IPS-NIHi7 (cell line): ENCODE measurements around the gene SLC28A1.
"Not testable (repeated sequence)": the region's sequence is repeated elsewhere in the genome, so short reads cannot be mapped to it uniquely, and the experiment has no call there.

Experiments used
- DNase-seq: peaks from one replicate; pipeline ENCODE4 v3.0.0; 2012; ENCODE audit warnings: mixed read lengths; ENCODE audit errors: extremely low spot score

The SLC28A1 gene

DNA sequence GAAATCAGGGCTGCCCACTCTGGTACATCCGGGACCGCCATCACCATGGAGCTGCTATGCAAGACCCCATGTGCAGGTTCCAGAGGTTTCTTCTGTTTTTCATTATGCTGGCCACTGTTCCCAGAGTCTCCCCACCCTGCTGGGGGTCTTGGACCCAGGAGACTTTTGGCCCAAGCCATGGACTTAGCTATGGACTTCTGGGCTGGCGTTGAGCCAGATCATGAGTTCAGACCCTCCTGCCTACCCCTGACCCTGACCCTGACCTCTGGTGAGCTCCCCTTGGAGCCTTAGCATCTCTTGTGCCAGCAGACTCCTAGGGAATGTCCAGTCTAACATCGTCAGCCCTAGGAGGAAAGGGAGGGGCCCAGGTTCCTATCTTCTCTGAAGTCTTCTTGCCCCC is 25.3 kb downstream of the SLC28A1 start:
- no peak for DNase-seq

DNA sequence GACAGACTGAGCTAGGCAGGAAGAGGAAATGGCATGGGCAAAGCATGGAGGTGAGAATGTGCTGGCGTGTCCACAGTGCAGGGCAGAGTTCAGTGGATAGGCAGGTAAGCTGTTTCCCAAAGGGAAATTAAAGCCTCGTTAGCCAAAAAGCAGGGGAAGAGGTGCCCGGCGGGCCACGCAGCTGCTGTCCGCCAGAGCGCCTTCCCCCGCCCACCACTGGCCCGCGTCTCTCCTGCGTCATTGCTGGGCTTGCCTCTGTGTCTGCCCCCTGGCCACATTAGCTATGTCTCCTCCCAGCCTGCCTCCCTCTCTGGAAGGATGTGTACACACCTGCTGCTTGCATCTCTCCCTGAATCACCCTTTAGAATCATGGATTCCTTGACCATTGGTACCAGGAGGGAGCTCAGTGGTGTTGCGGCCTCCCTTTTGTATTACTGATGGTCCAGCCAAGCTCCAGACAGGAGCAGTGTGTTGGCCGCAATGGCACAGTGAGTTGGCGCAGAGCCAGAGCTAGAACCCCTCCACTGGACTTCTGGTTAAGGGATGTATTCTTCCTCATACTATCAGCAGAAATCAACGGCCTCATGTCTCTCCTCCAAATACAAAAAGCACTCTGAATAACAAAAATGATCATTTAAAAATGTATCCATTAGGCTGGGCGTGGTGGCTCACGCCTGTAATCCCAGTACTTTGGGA is 26.6 kb downstream of the SLC28A1 start:
- no peak for DNase-seq

DNA sequence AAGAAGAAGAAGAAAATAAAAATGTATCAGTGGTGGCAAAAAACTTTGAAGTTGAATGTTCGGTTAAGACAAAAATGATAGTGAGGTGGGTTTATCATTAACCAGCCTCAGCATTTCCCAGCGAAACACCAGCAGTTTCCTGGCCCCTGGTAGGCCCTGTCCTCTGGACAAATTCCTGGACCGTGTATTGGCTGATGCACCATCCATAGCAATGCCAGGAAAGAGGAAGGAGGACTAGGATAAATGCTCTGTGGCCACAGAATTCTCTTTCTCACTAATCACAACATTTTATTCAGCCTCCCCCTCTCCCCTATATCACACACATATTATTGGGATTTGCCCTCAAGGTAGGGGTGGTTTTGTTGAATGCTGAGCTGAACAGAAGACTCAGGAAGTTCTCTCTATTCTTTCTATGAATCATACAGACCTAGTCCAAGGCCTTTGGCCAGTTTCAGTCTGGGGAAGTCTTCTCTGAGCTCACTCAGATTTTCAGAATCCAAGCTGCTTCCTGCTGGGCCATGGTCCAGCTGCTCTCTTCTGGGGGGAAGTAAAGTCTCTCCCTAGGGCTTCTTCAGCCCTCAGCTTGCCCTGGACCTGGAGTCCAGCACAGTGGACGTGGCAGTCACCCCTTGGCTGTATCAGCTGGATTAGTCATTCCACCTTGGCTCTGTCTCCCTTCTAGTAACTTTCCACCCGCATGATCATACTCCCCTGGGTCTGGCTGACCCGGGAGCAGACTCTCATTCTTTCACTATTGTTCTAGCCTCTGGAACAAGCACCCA is 27.6 kb downstream of the SLC28A1 start:
- no peak for DNase-seq

GRCh38 chr15:84913360-84913723 is 28.9 kb downstream of the SLC28A1 start:
- DNase-seq, result no peak

GRCh38 chr15:84914351-84914750 is 29.9 kb downstream of the SLC28A1 start:
- DNase-seq, result no peak

DNA sequence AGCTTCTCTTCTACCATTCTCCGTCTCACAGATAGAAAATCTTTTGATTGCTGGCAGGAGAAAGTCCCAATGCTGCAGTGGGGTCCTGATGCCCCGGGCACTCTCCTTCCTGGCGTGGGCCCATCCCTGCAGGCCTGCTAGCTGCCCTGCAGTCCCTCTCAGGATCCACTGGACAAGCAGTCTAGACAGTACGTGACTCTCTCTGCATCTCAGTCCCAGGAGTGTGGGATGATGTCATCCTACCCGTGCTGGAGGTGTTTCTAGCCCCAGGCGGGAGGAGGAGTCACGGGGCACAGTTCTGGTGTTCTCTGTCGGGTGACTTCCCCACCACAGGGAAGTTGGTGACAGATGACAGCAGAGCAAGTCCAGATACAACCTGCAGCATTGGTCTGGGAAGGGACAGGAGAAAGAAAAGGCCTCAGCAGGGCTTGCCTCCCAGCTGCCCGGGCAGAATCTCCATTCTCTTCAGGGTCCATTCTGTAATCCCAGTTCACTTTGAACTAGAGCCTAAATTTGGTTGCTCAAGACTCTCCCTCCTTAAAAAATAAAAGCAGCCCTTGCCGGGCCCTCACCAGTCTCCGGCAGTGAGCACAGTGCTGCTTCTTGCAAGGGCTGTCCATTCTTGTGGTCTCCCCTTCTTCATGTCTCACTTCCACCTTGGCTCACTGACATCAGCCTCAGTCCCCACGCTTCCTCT is 30.6 kb downstream of the SLC28A1 start:
- peak; percentile 70 for DNase-seq

- no peak for DNase-seq
These were observed 31.1 kb downstream of the SLC28A1 start for GRCh38 chr15:84915606-84915958.

GRCh38 chr15:84917452-84917851 is 33.0 kb downstream of the SLC28A1 start:
- DNase-seq, result no peak

DNA sequence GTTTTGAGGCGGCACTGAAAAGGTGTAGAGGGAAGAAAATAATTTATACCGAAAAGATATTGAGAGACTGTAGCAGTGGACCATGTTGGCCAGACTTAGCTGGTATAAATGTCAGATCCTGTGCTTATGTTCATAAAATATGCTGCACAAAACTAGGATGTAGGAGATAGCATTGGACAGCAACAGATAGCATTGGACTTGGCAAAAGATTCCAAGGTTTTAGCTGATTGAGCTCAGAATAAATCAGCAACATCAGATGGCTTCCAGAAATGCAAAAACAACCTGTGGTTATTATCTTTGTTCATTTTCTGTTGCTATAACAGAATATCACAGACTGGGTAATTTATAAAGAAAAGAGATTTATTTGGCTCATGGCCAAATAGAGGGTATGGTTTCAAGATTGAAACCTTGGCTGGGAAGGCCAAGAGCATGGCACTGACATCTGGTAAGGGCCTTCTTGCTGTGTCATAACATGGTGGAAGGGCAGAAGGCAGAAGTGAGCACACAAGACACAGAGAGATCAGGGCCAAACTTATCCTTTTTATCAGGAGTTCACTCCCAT is 34.7 kb downstream of the SLC28A1 start:
- DNase-seq, result no peak

GRCh38 chr15:84921121-84921520 is 36.7 kb downstream of the SLC28A1 start:
- no peak for DNase-seq

- DNase-seq, result no peak
These were observed 38.1 kb downstream of the SLC28A1 start for GRCh38 chr15:84922530-84922929.

- DNase-seq, result no peak
These were observed 39.7 kb downstream of the SLC28A1 start for GRCh38 chr15:84924077-84924731.

DNA sequence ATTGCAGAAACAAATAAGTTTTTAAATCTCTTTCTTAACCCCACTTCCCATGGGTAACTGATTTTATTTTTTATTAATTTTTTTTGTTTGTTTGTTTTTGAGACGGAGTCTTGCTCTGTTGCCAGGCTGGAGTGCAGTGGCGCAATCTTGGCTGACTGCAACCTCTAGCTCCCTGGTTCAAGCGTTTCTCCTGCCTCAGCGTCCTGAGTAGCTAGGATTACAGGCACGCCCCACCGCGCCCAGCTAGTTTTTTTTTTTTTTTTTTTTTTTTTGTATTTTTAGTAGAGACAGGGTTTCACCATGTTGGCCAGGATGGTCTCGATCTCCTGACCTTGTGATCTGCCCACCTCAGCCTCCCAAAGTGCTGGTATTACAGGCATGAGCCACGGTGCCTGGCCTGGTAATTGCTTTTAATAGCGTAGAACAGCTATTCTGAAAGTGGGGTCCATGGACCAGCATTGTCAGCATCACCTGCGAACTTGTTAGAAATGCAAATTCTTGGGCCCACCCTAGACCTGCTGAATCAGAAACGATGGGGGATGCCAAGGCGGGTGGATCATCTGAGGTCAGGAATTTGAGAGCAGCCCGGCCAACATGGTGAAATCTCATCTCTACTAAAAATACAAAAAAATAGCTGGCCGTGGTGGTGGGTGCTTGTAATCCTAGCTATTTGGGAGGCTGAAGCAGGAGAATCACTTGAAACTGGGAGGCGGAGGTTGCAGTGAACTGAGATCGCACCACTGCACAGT is 40.5 kb downstream of the SLC28A1 start:
- not testable (repeated sequence) for DNase-seq

DNA sequence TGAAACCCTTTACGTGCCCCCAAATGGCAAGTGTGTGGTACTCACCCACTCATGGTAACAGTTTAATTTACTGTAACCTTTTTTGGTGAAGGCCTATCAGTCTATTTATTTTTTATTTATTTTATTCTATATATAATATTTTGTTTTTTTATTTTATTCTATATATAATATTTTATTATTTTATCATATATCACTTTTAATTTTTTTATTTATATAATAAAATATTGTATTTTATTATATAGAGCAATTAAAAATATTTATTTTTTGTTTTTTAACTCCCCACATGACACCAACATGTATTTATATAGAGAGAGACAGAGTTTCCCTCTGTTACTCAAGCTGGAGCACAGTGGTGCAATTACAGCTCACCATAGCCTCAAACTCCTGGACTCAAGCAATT is 41.4 kb downstream of the SLC28A1 start:
- DNase-seq, result no peak

- no peak for DNase-seq
These were observed 42.2 kb downstream of the SLC28A1 start for GRCh38 chr15:84926491-84927230.

DNA sequence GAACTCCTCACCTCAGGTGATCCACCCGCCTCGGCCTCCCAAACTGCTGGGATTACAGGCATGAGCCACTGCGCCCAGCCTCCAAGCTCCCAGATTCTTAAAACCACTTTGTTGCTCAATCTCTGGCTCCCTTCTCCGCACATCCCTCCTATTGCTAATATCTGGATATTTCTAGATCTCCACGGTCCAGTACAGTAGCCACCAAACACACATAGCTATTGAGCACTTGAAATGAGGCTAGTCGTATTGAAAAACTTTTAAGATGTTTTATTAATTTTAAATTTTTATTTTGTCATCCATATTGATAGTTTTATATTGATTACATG is 44.3 kb downstream of the SLC28A1 start:
- DNase-seq, result no peak

DNA sequence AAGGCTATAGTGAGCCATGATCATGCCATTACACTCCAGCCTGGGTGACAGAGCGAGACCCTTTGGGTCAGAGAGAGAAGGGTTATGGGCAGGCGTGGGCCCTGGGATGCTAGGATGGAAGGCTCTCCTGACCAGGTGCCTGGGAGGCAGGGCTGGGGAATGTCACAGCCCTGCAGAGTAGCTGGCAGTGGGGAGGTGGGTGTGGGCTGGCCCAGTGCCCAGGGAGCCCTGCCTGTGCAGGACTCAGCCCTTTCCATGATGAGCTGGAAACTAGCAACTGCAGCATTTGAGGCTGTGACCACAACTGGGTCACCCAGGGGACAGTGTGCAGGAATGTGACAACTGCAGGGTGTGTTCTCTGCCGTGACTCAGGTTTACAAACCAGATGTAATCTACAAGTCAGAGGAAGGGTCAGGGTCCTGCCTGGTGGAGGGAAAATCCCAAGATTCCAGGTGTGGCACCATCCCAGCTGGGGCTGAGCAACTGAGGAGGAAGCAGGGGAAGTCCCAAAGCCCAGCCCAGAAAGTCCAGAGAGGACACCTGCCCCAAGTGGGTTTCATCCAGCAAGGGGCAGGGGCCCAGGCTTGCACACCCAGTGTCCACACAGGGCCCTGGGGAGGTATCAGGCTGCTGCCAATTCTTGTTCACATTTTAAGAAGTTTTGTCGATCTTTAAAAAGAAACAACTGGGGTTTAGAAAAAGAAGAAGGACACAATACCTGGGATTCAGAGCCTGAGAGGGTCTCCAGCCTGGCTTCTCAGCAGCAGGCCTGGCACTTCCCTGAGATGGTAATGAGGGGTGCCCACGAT is 45.5 kb downstream of the SLC28A1 start:
- no peak for DNase-seq

GRCh38 chr15:84934942-84935729 is 50.7 kb downstream of the SLC28A1 start:
- peak; percentile 54 for DNase-seq

- no peak for DNase-seq
These were observed 52.7 kb downstream of the SLC28A1 start for GRCh38 chr15:84937144-84937543.
